COLO829 (cell line): ENCODE measurements around the gene GLB1L.
"Not testable (repeated sequence)": the region's sequence is repeated elsewhere in the genome, so short reads cannot be mapped to it uniquely, and the experiment has no call there.

Experiments used
- DNase-seq: peaks from one replicate; pipeline ENCODE4 v3.0.0; 2012; ENCODE audit warnings: low spot score

Gene GLB1L

GRCh38 chr2:219245148-219245898 is at the start of gene GLB1L, which contains the start of gene STK16:
TSS of gene GLB1L (minus strand) at chr2:219245444. CDS start at chr2:219243573, 1,871 bp downstream.
TSS of gene STK16 (plus strand) at chr2:219245479. CDS start at chr2:219246000, 521 bp downstream.
- DNase-seq, result peak; percentile 94

GRCh38 chr2:219294356-219295351 is 49.4 kb upstream of the GLB1L start:
- peak; percentile 82 for DNase-seq

GRCh38 chr2:219293736-219294231 is 48.5 kb upstream of the GLB1L start:
- no peak for DNase-seq

GRCh38 chr2:219292616-219293015 is 47.4 kb upstream of the GLB1L start:
- no peak for DNase-seq

- DNase-seq, result no peak
Measured at GRCh38 chr2:219291910-219292490, 46.8 kb upstream of the GLB1L start.

GRCh38 chr2:219291394-219291793 is 46.1 kb upstream of the GLB1L start:
- no peak for DNase-seq

GRCh38 chr2:219290381-219291171 is 45.3 kb upstream of the GLB1L start:
- no peak for DNase-seq

- peak; percentile 93 for DNase-seq
Measured at GRCh38 chr2:219289537-219290361, 44.5 kb upstream of the GLB1L start.

GRCh38 chr2:219289195-219289536 is 43.9 kb upstream of the GLB1L start:
- no peak for DNase-seq

- DNase-seq, result no peak
Measured at GRCh38 chr2:219287580-219288265, 42.5 kb upstream of the GLB1L start.

- not testable (repeated sequence) for DNase-seq
Measured at GRCh38 chr2:219287116-219287440, 41.8 kb upstream of the GLB1L start.

- no peak for DNase-seq
Measured at GRCh38 chr2:219286436-219287115, 41.3 kb upstream of the GLB1L start.

- DNase-seq, result no peak
Measured at GRCh38 chr2:219285894-219286425, 40.7 kb upstream of the GLB1L start.

GRCh38 chr2:219285373-219285735 is 40.1 kb upstream of the GLB1L start:
- DNase-seq, result no peak

GRCh38 chr2:219284501-219285372 is 39.5 kb upstream of the GLB1L start:
- DNase-seq, result no peak

GRCh38 chr2:219282943-219283581 is 37.8 kb upstream of the GLB1L start:
- DNase-seq, result no peak

- no peak for DNase-seq
Measured at GRCh38 chr2:219282375-219282774, 37.1 kb upstream of the GLB1L start.

- no peak for DNase-seq
Measured at GRCh38 chr2:219281588-219281987, 36.3 kb upstream of the GLB1L start.
